ENCODE measurements around the gene KCNE2.

The KCNE2 gene

GRCh38 chr21:34360488-34361241 is 3.1 kb upstream of the KCNE2 start:
- POLR2A ChIA-PET: no interaction called here
- TF ChIP-seq AEBP2 (tag by site-specific recombination; IDR thresholded peaks at IDR 0.05; ENCODE audit: borderline replicate concordance): no peak
- no peak for TF ChIP-seq PATZ1 (tag by site-specific recombination; IDR thresholded peaks at IDR 0.05)
- no peak for TF ChIP-seq ZSCAN16 (tag by site-specific recombination; IDR thresholded peaks at IDR 0.05)
- TF ChIP-seq ZNF521 (tag by site-specific recombination; IDR thresholded peaks at IDR 0.05): no peak
- TF ChIP-seq ZNF112 (tag by site-specific recombination; IDR thresholded peaks at IDR 0.05): no peak
- TF ChIP-seq ZNF132 (tag by site-specific recombination; IDR thresholded peaks at IDR 0.05; ENCODE audit: borderline replicate concordance): no peak
- no peak for TF ChIP-seq HOXC10 (CRISPR knock-in tag; IDR thresholded peaks at IDR 0.05)
- TF ChIP-seq HOXA7 (CRISPR knock-in tag; IDR thresholded peaks at IDR 0.05; ENCODE audit: borderline replicate concordance): no peak
- no peak for TF ChIP-seq ZNF830 (tag by site-specific recombination; IDR thresholded peaks at IDR 0.05; ENCODE audit: low read depth)
- no peak for TF ChIP-seq ZNF660 (tag by site-specific recombination; IDR thresholded peaks at IDR 0.05)
- TF ChIP-seq ZNF148 (tag by site-specific recombination; IDR thresholded peaks at IDR 0.05; ENCODE audit: borderline replicate concordance): no peak
- no peak for TF ChIP-seq ZNF18 (tag by site-specific recombination; IDR thresholded peaks at IDR 0.05)
- no peak for TF ChIP-seq ZNF214 (tag by site-specific recombination; IDR thresholded peaks at IDR 0.05; ENCODE audit: borderline replicate concordance)
- TF ChIP-seq KLF16 (tag by site-specific recombination; IDR thresholded peaks at IDR 0.05): no peak
- no peak for TF ChIP-seq KLF17 (tag by site-specific recombination; IDR thresholded peaks at IDR 0.05)
- no peak for TF ChIP-seq ZNF335 (tag by site-specific recombination; conservative IDR thresholded peaks at IDR 0.05)
- TF ChIP-seq ZNF548 (tag by site-specific recombination; IDR thresholded peaks at IDR 0.05): no peak
- no peak for TF ChIP-seq MZF1 (tag by site-specific recombination; IDR thresholded peaks at IDR 0.05; ENCODE audit: borderline replicate concordance)
- no peak for TF ChIP-seq ZNF121 (tag by site-specific recombination; IDR thresholded peaks at IDR 0.05)
- TF ChIP-seq YY1 (tag by site-specific recombination; IDR thresholded peaks at IDR 0.05): no peak
- Histone ChIP-seq H3K27ac (ENCODE audit: extremely low read depth, low read depth, low read length) (no peak overlapping the region), H3K36me3 (ENCODE audit: control insufficient read depth in 2 of 2, insufficient read depth in 1 of 2, low read length in 2 of 2) (no peaks in the 10 kb centered on the region), H3K4me3 (ENCODE audit: low read depth, low read length) (no peak overlapping the region), H3K4me1 (ENCODE audit: control insufficient read depth, insufficient read depth, low read length) (no peaks in the 10 kb centered on the region), H3K9me3 (ENCODE audit: control insufficient read depth, insufficient read depth, low read depth, low read length) (no peaks in the 10 kb centered on the region; the same call in 1 of the 2 replicates)
- CTCF ChIA-PET: interaction anchor here (0.6 to 5.2 kb wide), 9 partner anchors 10 to 442 kb away, joined by 3 to 41 read pairs (median 6); no protein-coding TSS in a partner anchor

Data from HEK293 (cell line).